Ovary (tissue), 9 donors: Measurements from ENCODE around the gene MEN1. TPM values are rescaled to one million over a fixed set of nuclear protein-coding genes. Genes with fewer than 3 reads are reported as not detected.

ENCODE experiments used
- DNase-seq, 5 donors: peaks; one replicate each; pipeline ENCODE4 v3.0.0-alpha.2; 2019 to 2020
- H3K27ac ChIP-seq, 2 donors: fragments of 200-600 bp; one replicate each; pipeline versions ENCODE4 v1.5.1 to v1.8.0; 2019 to 2022
- H3K27me3 ChIP-seq: fragments of 200-600 bp; one replicate; pipeline ENCODE4 v1.8.0; 2022
- H3K36me3 ChIP-seq: fragments of 200-600 bp; sonication (generic); one replicate; pipeline ENCODE4 v1.5.1; 2019
- H3K4me1 ChIP-seq: one replicate; pipeline ENCODE4 v1.8.1; 2013; ENCODE audit warnings: mild to moderate bottlenecking, moderate library complexity; ENCODE audit not compliant: insufficient read depth
- H3K4me3 ChIP-seq: fragments of 200-600 bp; sonication (generic); one replicate; pipeline ENCODE4 v1.5.1; 2017
- H3K9me3 ChIP-seq, 2 donors: fragments of 200-600 bp in 1 of 2; sonication (generic) in 1 of 2; one replicate each; pipeline versions ENCODE4 v1.5.1 to v1.8.1; 2013 to 2019; ENCODE audit warnings: mild to moderate bottlenecking in 1 of 2, moderate library complexity in 1 of 2
- CTCF ChIP-seq, 3 donors: fragments of 450-650 bp in 2 of 3; fragments of 200-600 bp in 1 of 3; IDR thresholded peaks; one replicate each; pipeline versions ENCODE4 v1.5.1 to v1.8.0; 2016 to 2022; ENCODE audit warnings: antibody characterized with exemption in 3 of 3, mild to moderate bottlenecking in 1 of 3
- EP300 ChIP-seq: sonication (generic); formaldehyde crosslinking; IDR thresholded peaks from one replicate; pipeline ENCODE4 v1.6.1; 2017; ENCODE audit warnings: antibody characterized with exemption
- POLR2A ChIP-seq: fragments of 450-650 bp; IDR thresholded peaks from one replicate; pipeline ENCODE4 v1.6.1; 2017; ENCODE audit warnings: antibody characterized with exemption, mild to moderate bottlenecking, moderate library complexity
- WGBS, 3 donors: extraction: QIAGEN DNeasy Blood & Tissue Kit in 1 of 3; methylation state at CpG; one replicate each; pipeline versions ENCODE4 v1.1.5 to v1.1.7; 2013 to 2017; 5-methylcytosine and 5-hydroxymethylcytosine counted together
- intact Hi-C, 4 donors: fragments of 100-400 bp; cut with DNase I; formaldehyde crosslinking; loops; one replicate each; pipeline versions ENCODE4 v1.11.0 to v1.15.1; 2022 to 2023
- polyA plus RNA-seq, 2 donors: library from polyadenylated mRNA; stranded (reverse); fragments of 200-250 nt in 1 of 2; fragments of 350-450 nt in 1 of 2; fragmentation: Illumina TruSeq in 1 of 2; extraction: RNeasy Lipid Tissue Mini Kit (QIAGEN cat#74804) in 1 of 2; gene quantifications; one replicate each; pipeline ENCODE4 v1.2.3, GENCODE V29; 2013 to 2014
- total RNA-seq, 7 donors: library from RNA; depleted of rRNA in 2 of 7; stranded (reverse); fragments of >200 nt in 2 of 7; fragmentation: NEBNext Ultra II Directional in 3 of 7; extraction: Animal tissue kit (Norgen Biotek cat#: 25700) in 3 of 7; gene quantifications; one replicate each; pipeline versions ENCODE4 v1.1.0 to v1.2.4, GENCODE V29; 2016 to 2023
- donor health status: DM: no; HTN: no; CAD: no; lungs with moderate emphysema.
- donor health status: DM: no; HTN: no; CAD: no.
- donor health status: Bipolar disorder and iron deficiency.
- donor health status: DM: yes; HTN: yes; CAD: no.
- donor health status: DM: no; HTN: no; CAD: no.
- donor health status: DM: yes; HTN: yes; CAD: no.

MEN1 gene
- total and polyA plus RNA-seq, 9 donors = 14.4 to 28.6 (median 21.2) TPM

GRCh38 chr11:64789331-64790204, 20.8 kb downstream of the MEN1 start:
- Histone ChIP-seq H3K4me3 (no peak overlapping the region), H3K27me3 (no peaks in the 10 kb centered on the region), H3K4me1 (no peaks in the 10 kb centered on the region), H3K36me3 (no peaks in the 10 kb centered on the region), H3K27ac (no peak overlapping the region), H3K9me3 (no peaks in the 10 kb centered on the region)
- intact Hi-C loops = no loop called here
- TF ChIP-seq EP300 (no peak), POLR2A (no peak), CTCF (IDR thresholded peaks at IDR 0.05) (no peak)
- DNase-seq = peak in 3 of 5 donors; percentile 12 to 25 (median 19)
- 84 to 90% (median 86%) methylated on average over 15 of the region's 15 CpGs for WGBS, 3 donors

GRCh38 chr11:64788321-64789215, 21.8 kb downstream of the MEN1 start:
- peak in 3 of 5 donors; percentile 11 to 30 (median 12) for DNase-seq

GRCh38 chr11:64787526-64788320, 22.6 kb downstream of the MEN1 start:
- H3K27ac ChIP-seq = no peak overlapping the region
- H3K27me3 ChIP-seq = no peaks in the 10 kb centered on the region
- 54 to 56% (median 54%) methylated on average over 15 of the region's 15 CpGs for WGBS, 3 donors
- H3K9me3 ChIP-seq = no peaks in the 10 kb centered on the region
- H3K4me3 ChIP-seq = no peak overlapping the region
- TF ChIP-seq EP300 = no peak
- TF ChIP-seq POLR2A = no peak
- TF ChIP-seq CTCF (IDR thresholded peaks at IDR 0.05) = peak in 2 of 3 donors; percentile 29 to 30
- H3K36me3 ChIP-seq = no peaks in the 10 kb centered on the region
- intact Hi-C loops = no loop called here
- DNase-seq = peak in 4 of 5 donors; percentile 35 to 62 (median 46)
- no peaks in the 10 kb centered on the region for H3K4me1 ChIP-seq

More at GRCh38 chr11:64788321-64789215, 21.8 kb downstream of the MEN1 start:
- TF ChIP-seq CTCF (IDR thresholded peaks at IDR 0.05) = no peak
- no peak for TF ChIP-seq EP300
- Histone ChIP-seq H3K27ac (no peak overlapping the region), H3K4me3 (no peak overlapping the region), H3K36me3 (no peaks in the 10 kb centered on the region), H3K4me1 (no peaks in the 10 kb centered on the region), H3K27me3 (no peaks in the 10 kb centered on the region), H3K9me3 (no peaks in the 10 kb centered on the region)
- intact Hi-C loops = no loop called here
- WGBS, 3 donors = 82 to 84% (median 84%) methylated on average over 9 of the region's 9 CpGs

- no peak overlapping the region for H3K27ac ChIP-seq
- peak in 3 of 5 donors; percentile 12 to 26 (median 23) for DNase-seq
- no peak for TF ChIP-seq POLR2A
- no peak for TF ChIP-seq EP300
- TF ChIP-seq CTCF (IDR thresholded peaks at IDR 0.05) = no peak
- intact Hi-C loops = no loop called here
- H3K4me3 ChIP-seq = no peak overlapping the region
- H3K36me3 ChIP-seq = no peaks in the 10 kb centered on the region
- no peaks in the 10 kb centered on the region for H3K27me3 ChIP-seq
- H3K4me1 ChIP-seq = no peaks in the 10 kb centered on the region
- WGBS, 3 donors = 84 to 89% (median 87%) methylated on average over 10 of the region's 10 CpGs
- H3K9me3 ChIP-seq = no peaks in the 10 kb centered on the region
These were observed 24.0 kb downstream of the MEN1 start for GRCh38 chr11:64786308-64786707.
